ENCODE data around the gene PGM5.

- no peak for TF ChIP-seq POLR2AphosphoS5 (IDR thresholded peaks at IDR 0.05; ENCODE audit: low read depth)
- no peak for TF ChIP-seq EZH2 (IDR thresholded peaks at IDR 0.05; ENCODE audit: low read depth, unreplicated experiment)
- no peak for TF ChIP-seq CTCF (conservative IDR thresholded peaks at IDR 0.05; ENCODE audit: low read depth in 2 of 2)
- no peak for TF ChIP-seq STAT1 (IDR thresholded peaks at IDR 0.05; ENCODE audit: unreplicated experiment)
- TF ChIP-seq EZH2phosphoT487 (IDR thresholded peaks at IDR 0.05; ENCODE audit: unreplicated experiment), result no peak
- TF ChIP-seq CREB1 (CRISPR knock-in tag; IDR thresholded peaks at IDR 0.05; ENCODE audit: low read depth), result no peak
- no peak for TF ChIP-seq REST (IDR thresholded peaks at IDR 0.05; ENCODE audit: unreplicated experiment)
- no peak for TF ChIP-seq ZNF462 (CRISPR knock-in tag; IDR thresholded peaks at IDR 0.05)
- TF ChIP-seq, protein P1, sequence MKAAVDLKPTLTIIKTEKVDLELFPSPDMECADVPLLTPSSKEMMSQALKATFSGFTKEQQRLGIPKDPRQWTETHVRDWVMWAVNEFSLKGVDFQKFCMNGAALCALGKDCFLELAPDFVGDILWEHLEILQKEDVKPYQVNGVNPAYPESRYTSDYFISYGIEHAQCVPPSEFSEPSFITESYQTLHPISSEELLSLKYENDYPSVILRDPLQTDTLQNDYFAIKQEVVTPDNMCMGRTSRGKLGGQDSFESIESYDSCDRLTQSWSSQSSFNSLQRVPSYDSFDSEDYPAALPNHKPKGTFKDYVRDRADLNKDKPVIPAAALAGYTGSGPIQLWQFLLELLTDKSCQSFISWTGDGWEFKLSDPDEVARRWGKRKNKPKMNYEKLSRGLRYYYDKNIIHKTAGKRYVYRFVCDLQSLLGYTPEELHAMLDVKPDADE (IDR thresholded peaks at IDR 0.05), result no peak
These were observed 211.2 kb downstream of the PGM5 start for GRCh38 chr9:68567565-68567964.

All from GM23338 (cell line).